Upper lobe of right lung (tissue), 1 donor: Measurements from ENCODE around the gene CAMSAP1. TPM values are rescaled to one million over a fixed set of nuclear protein-coding genes. Genes with fewer than 3 reads are reported as not detected.

Source experiments
- ATAC-seq: fragments of 200-7000 bp; cut with Tn5 transposase; one replicate; pipeline ENCODE4 v1.9.1; 2020; ENCODE audit warnings: mild to moderate bottlenecking, moderate library complexity
- DNase-seq: peaks from one replicate; pipeline ENCODE4 v3.0.0-alpha.2; 2020
- H3K27ac ChIP-seq: fragments of 200-600 bp; one replicate; pipeline ENCODE4 v1.8.0; 2022
- H3K27me3 ChIP-seq: fragments of 200-600 bp; one replicate; pipeline ENCODE4 v1.8.0; 2022; ENCODE audit warnings: mild to moderate bottlenecking
- H3K36me3 ChIP-seq: fragments of 200-600 bp; one replicate; pipeline ENCODE4 v1.8.0; 2022
- H3K4me1 ChIP-seq: fragments of 200-600 bp; one replicate; pipeline ENCODE4 v1.8.0; 2022
- H3K4me3 ChIP-seq: fragments of 200-600 bp; one replicate; pipeline ENCODE4 v1.8.0; 2022; ENCODE audit warnings: mild to moderate bottlenecking
- H3K9me3 ChIP-seq: fragments of 200-600 bp; one replicate; pipeline ENCODE4 v1.8.0; 2022
- intact Hi-C: fragments of 100-400 bp; cut with DNase I; formaldehyde crosslinking; loops from one replicate; pipeline ENCODE4 v1.11.0; 2022
- total RNA-seq: library from RNA; stranded (reverse); fragmentation: NEBNext Ultra II Directional; extraction: Animal tissue kit (Norgen Biotek cat#: 25700); gene quantifications from one replicate; pipeline ENCODE4 v1.2.1, GENCODE V29; 2021
- TF ChIP-seq, protein P1 (sequence below): fragments of 200-600 bp; IDR thresholded peaks from one replicate; pipeline ENCODE4 v1.8.0; 2022; ENCODE audit warnings: antibody characterized with exemption
- donor health status: DM: no; HTN: yes; CAD: no; lungs with severe emphysema.

The CAMSAP1 gene
- total RNA-seq, 1 donor from 2014 or later: 26.5 TPM

DNA sequence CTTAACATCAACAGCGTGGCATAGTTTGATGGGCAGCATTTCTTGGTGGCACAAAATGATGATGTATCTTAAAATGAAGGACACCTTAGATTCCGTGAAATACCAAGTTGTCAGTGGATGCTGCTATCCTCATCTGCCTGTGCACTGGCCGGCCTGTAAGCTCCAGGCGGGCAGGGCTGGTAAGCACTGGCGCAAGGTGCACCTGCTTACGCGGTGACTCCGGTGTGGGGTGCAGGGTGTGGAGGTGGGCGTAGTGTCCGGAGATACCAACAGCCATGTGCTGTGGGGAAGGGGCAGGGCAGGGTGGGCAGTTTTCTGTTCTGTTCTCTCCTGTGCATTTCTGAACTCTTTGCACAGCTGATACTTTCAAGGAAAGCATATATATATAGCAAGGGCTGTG lies 103.9 kb downstream of the CAMSAP1 start:
- no peaks in the 10 kb centered on the region for H3K27me3 ChIP-seq
- H3K27ac ChIP-seq: no peak overlapping the region
- TF ChIP-seq, protein P1, sequence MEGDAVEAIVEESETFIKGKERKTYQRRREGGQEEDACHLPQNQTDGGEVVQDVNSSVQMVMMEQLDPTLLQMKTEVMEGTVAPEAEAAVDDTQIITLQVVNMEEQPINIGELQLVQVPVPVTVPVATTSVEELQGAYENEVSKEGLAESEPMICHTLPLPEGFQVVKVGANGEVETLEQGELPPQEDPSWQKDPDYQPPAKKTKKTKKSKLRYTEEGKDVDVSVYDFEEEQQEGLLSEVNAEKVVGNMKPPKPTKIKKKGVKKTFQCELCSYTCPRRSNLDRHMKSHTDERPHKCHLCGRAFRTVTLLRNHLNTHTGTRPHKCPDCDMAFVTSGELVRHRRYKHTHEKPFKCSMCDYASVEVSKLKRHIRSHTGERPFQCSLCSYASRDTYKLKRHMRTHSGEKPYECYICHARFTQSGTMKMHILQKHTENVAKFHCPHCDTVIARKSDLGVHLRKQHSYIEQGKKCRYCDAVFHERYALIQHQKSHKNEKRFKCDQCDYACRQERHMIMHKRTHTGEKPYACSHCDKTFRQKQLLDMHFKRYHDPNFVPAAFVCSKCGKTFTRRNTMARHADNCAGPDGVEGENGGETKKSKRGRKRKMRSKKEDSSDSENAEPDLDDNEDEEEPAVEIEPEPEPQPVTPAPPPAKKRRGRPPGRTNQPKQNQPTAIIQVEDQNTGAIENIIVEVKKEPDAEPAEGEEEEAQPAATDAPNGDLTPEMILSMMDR: no peak
- H3K36me3 ChIP-seq: no peaks in the 10 kb centered on the region
- no peak for ATAC-seq
- no peak overlapping the region for H3K4me3 ChIP-seq
- H3K4me1 ChIP-seq: no peaks in the 10 kb centered on the region
- H3K9me3 ChIP-seq: no peaks in the 10 kb centered on the region
- no peak for DNase-seq
- intact Hi-C loops: no loop called here

DNA sequence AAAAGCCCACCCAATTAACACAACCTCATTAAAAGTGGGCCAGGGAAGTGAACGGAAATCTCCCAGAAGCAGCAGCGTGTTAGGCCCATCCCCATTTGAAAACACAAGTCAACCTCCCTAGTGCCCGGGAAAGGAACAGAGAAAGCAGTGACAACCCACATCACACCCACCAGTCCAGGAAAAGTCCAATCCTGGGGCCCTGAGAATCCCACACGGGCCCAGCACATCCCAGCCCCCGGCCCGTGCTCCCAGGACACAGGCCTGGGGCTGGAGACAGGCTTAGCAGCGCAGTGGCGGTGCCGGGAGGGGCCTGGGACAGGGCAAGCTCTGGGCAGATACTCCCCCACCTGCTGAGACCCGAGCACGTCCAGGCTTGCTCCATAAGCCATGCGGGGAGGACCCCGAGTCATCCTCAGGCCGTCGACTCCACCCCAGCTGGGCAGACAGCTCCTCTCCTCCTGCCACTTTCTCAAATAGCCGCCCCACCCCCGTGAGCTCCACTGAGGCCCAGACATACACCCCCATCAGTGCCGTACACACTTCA lies 104.4 kb downstream of the CAMSAP1 start:
- no peaks in the 10 kb centered on the region for H3K9me3 ChIP-seq
- TF ChIP-seq, protein P1: no peak
- no peak for DNase-seq
- no peaks in the 10 kb centered on the region for H3K36me3 ChIP-seq
- no peak overlapping the region for H3K27ac ChIP-seq
- ATAC-seq: no peak
- intact Hi-C loops: no loop called here
- H3K4me1 ChIP-seq: no peaks in the 10 kb centered on the region
- no peaks in the 10 kb centered on the region for H3K27me3 ChIP-seq
- no peak overlapping the region for H3K4me3 ChIP-seq

DNA sequence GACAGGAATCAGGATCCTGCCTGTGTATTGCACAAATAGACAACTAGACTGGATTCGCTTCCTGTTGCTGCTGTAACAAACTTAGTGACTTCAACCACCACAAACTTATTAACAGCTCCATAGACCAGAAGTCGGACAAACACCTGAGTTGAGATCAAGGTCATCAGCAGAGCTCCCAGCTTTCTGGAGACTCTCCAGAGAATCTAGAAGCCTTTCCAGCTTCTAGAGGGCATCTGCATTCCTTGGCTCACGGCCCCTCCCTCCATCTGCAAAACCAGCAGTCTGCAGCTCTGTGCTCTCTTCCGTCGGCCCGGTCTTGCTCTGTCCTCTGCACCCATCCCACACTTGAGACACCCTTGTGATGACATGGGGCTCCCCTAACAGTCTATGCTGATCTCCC lies 106.3 kb downstream of the CAMSAP1 start:
- H3K27me3 ChIP-seq: no peaks in the 10 kb centered on the region
- no peak overlapping the region for H3K27ac ChIP-seq
- ATAC-seq: no peak
- TF ChIP-seq, protein P1: no peak
- no peak overlapping the region for H3K4me3 ChIP-seq
- no peaks in the 10 kb centered on the region for H3K9me3 ChIP-seq
- no peaks in the 10 kb centered on the region for H3K36me3 ChIP-seq
- no peaks in the 10 kb centered on the region for H3K4me1 ChIP-seq
- intact Hi-C loops: no loop called here
- no peak for DNase-seq

DNA sequence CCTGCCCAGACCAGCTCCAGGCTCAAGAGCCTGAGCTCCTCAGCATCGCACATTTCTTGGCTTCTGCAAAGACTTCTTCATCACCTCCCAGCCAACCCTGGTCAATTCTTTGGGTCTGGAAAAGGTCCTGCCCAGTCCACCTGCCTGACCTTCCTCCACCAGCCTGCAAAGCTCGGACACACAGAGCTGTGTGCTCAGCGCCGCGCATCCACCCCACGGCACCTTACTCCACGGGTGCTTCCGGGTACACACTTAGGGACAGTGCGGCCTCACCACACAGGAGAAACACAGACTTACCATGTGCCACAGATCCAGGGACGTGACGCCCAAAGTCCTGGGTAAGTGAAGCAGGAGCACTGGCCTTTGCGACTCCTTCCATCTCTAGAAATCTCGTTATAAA lies 108.1 kb downstream of the CAMSAP1 start:
- no peaks in the 10 kb centered on the region for H3K36me3 ChIP-seq
- no peaks in the 10 kb centered on the region for H3K27me3 ChIP-seq
- TF ChIP-seq, protein P1: no peak
- no peaks in the 10 kb centered on the region for H3K9me3 ChIP-seq
- H3K4me1 ChIP-seq: no peaks in the 10 kb centered on the region
- no peak for ATAC-seq
- intact Hi-C loops: no loop called here
- H3K27ac ChIP-seq: no peak overlapping the region
- no peak overlapping the region for H3K4me3 ChIP-seq
- no peak for DNase-seq

DNA sequence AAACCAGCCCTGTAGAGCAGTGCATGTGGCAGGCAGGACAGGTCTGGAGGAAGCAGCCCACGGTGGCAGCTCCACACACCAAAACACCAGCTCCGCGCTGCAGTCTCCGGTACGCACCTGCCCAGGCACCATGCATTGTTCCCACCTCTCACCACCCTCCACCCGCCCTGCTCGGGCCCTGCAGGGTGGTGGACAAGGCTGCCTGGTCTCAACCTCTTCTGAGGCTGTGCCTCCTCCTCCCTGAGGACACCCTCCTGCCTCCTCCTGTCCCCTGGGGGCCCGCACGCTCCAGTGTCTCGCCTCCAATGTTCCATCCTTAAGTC lies 109.1 kb downstream of the CAMSAP1 start:
- TF ChIP-seq, protein P1: no peak
- H3K4me3 ChIP-seq: no peak overlapping the region
- no peaks in the 10 kb centered on the region for H3K36me3 ChIP-seq
- H3K9me3 ChIP-seq: no peaks in the 10 kb centered on the region
- no peak for DNase-seq
- intact Hi-C loops: no loop called here
- no peaks in the 10 kb centered on the region for H3K27me3 ChIP-seq
- ATAC-seq: no peak
- no peak overlapping the region for H3K27ac ChIP-seq
- H3K4me1 ChIP-seq: no peaks in the 10 kb centered on the region
